HEK293T (cell line): ENCODE data around the gene KLLN.

Experiments used
- FOXA1 ChIP-seq: fragments of 450-650 bp; IDR thresholded peaks from 2 replicates; pipeline ENCODE4 v1.6.1; 2016; ENCODE audit warnings: mild to moderate bottlenecking
- FOXK2 ChIP-seq: fragments of 450-650 bp; IDR thresholded peaks from 2 replicates; pipeline ENCODE4 v1.6.1; 2016; ENCODE audit warnings: mild to moderate bottlenecking
- SP1 ChIP-seq: fragments of 450-650 bp; IDR thresholded peaks from 2 replicates; pipeline ENCODE4 v1.6.1; 2017
- SUZ12 ChIP-seq: fragments of 450-650 bp; IDR thresholded peaks from 2 replicates; pipeline ENCODE4 v1.6.1; 2016; ENCODE audit warnings: mild to moderate bottlenecking

DNA sequence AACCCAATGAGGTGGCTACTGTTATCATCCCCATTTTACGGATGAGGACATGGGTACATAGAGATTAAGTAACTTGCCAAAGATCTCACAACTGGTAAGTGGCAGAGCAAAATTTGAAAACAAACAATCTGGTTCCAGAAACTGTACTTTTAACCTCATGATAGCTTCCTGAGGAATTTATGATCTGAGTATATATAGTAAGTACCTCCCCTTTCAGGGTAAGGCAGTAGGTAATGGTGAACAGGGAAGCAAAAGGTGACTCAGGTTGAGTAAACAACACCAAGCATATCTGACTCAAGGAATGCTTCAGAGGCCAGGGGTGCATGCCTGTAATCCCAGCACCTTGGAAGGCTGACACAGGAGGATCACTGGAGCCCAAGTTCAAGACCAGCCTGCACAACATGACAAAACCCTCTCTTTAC lies 21.1 kb downstream of the KLLN start:
- no peak for TF ChIP-seq SP1
- no peak for TF ChIP-seq FOXA1
- TF ChIP-seq FOXK2, result no peak
- TF ChIP-seq SUZ12, result no peak
